ENCODE results near the gene C11orf54. TPM values are rescaled to one million over a fixed set of nuclear protein-coding genes. Genes with fewer than 3 reads are reported as not detected.

C11orf54 gene
- total RNA-seq, 4 donors from 2014 or later: 27.7 to 46.7 (median 37.9) TPM

- Histone ChIP-seq H3K36me3 (peaks cover 44 to 80% (median 64%) of the 10 kb centered on the region in 4 donors), H3K4me1 (peaks cover 31 to 57% (median 44%) of the 10 kb centered on the region in 4 donors), H3K9me3 (no peaks in the 10 kb centered on the region), H3K27me3 (no peaks in the 10 kb centered on the region), H3K27ac (replicated peaks in 1 of 4) (no peak overlapping the region), H3K4me3 (no peak overlapping the region)
- no peak for TF ChIP-seq POLR2A (IDR thresholded peaks at IDR 0.05; ENCODE audit: low read depth)
- no peak for TF ChIP-seq CTCF (IDR thresholded peaks at IDR 0.05)
- no peak for TF ChIP-seq POLR2AphosphoS5 (IDR thresholded peaks at IDR 0.05)
- TF ChIP-seq EP300 (IDR thresholded peaks at IDR 0.05): no peak
- DNase-seq (ENCODE audit: extremely low spot score): no peak
- intact Hi-C loops (cut with DNase I): no loop called here
Measured at GRCh38 chr11:93736129-93736528, 5.3 kb upstream of the C11orf54 start.

DNA sequence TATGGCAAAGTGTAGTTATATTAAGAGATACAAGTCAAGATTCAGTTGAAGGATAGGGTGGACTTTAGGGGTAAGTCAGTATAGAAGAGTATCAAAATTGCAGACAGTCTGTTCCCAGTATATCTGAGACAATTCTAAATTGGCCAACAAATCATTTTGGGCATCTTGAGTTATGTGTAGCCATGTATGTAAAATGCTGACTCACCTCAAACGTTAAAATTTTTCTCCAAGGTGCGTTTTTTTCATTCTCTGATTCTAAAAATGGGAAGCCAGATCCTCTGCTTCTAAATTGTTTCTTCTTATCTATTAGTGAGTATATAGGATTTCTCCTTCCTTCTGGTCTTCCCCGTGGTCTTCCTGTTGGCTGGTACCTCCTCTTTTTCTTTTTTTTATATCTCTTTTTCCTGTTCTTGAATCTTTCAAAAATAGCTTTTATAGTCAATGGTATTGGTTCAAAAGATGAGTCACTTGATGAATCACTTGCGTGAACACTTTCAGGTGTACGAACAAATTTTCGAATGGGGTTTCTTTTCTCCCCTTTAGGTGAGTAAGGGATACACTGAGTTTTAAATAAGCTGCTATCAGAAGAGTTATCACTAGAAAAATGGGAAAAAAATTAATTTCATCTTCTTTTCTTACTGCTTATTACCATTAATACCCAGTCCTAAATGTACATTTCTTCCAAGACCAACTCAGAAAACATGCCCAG is 3.4 kb upstream of the C11orf54 start:
- Histone ChIP-seq H3K27me3 (no peaks in the 10 kb centered on the region), H3K9me3 (no peaks in the 10 kb centered on the region), H3K4me1 (peaks cover 38 to 68% (median 55%) of the 10 kb centered on the region in 4 donors), H3K27ac (replicated peaks in 1 of 4) (no peak overlapping the region), H3K36me3 (peaks cover 28 to 63% (median 48%) of the 10 kb centered on the region in 4 donors), H3K4me3 (no peak overlapping the region)
- 72% methylated on average over 6 of the region's 6 CpGs for WGBS
- DNase-seq (ENCODE audit: extremely low spot score): no peak
- no peak for TF ChIP-seq CTCF (IDR thresholded peaks at IDR 0.05)
- no peak for TF ChIP-seq POLR2A (IDR thresholded peaks at IDR 0.05; ENCODE audit: low read depth)
- TF ChIP-seq POLR2AphosphoS5 (IDR thresholded peaks at IDR 0.05): no peak
- no peak for TF ChIP-seq EP300 (IDR thresholded peaks at IDR 0.05)
- intact Hi-C loops (cut with DNase I): no loop called here

DNA sequence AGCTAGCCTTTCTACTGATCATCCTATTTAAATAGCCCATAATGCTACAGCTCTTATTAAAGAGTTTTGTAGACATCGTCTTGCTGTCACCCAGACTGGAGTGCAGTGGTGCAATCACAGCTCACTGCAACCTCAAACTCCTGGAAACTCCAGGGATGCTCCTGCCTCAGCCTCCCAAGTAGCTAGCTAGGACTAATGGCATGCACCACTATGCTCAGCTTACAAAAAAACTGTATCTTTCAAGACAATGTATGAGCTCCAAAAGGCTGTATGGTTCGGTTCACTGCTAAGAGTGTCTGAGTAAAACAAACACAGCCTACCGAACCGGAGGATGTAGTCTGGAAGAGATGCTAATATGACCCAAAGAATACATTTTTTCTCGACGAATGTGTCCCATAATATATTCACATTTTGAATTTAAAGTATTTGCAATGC is 2.8 kb upstream of the C11orf54 start:
- DNase-seq (ENCODE audit: extremely low spot score): no peak
- H3K27ac ChIP-seq (replicated peaks in 1 of 4): no peak overlapping the region
- 81% methylated on average over 6 of the region's 6 CpGs for whole genome bisulfite sequencing
- H3K4me3 ChIP-seq: peak overlapping the region in 2 of 4 donors; percentile 84 to 88
- peaks cover 38 to 74% (median 61%) of the 10 kb centered on the region in 4 donors for H3K4me1 ChIP-seq
- no peaks in the 10 kb centered on the region for H3K27me3 ChIP-seq
- no peak for TF ChIP-seq EP300 (IDR thresholded peaks at IDR 0.05)
- TF ChIP-seq POLR2A (IDR thresholded peaks at IDR 0.05; ENCODE audit: low read depth): no peak
- no peak for TF ChIP-seq POLR2AphosphoS5 (IDR thresholded peaks at IDR 0.05)
- TF ChIP-seq CTCF (IDR thresholded peaks at IDR 0.05): no peak
- peaks cover 33 to 61% (median 49%) of the 10 kb centered on the region in 4 donors for H3K36me3 ChIP-seq
- no peaks in the 10 kb centered on the region for H3K9me3 ChIP-seq
- intact Hi-C loops (cut with DNase I): no loop called here

GRCh38 chr11:93740031-93740729 is 1.3 kb upstream of the C11orf54 start:
- WGBS: 13% methylated on average over 18 of the region's 18 CpGs
- TF ChIP-seq POLR2A (IDR thresholded peaks at IDR 0.05; ENCODE audit: low read depth) (no peak), POLR2AphosphoS5 (IDR thresholded peaks at IDR 0.05) (no peak), CTCF (IDR thresholded peaks at IDR 0.05) (no peak), EP300 (IDR thresholded peaks at IDR 0.05) (no peak)
- Histone ChIP-seq H3K4me3 (peak overlapping the region; percentile 70 to 88 (median 80)), H3K4me1 (peaks cover 38 to 70% (median 67%) of the 10 kb centered on the region in 4 donors), H3K27ac (replicated peaks in 1 of 4) (peak overlapping the region; percentile 88 to 95 (median 94)), H3K9me3 (no peaks in the 10 kb centered on the region), H3K27me3 (no peaks in the 10 kb centered on the region), H3K36me3 (peaks cover 24 to 48% (median 37%) of the 10 kb centered on the region in 4 donors)
- DNase-seq (ENCODE audit: extremely low spot score): no peak
- intact Hi-C loops (cut with DNase I): loop anchor here (2.0 kb wide), 1 partner anchor 45 kb away; the partner anchor contains the start of gene MED17

All from esophagus muscularis mucosa (tissue), 4 donors.